HL-60/S4 treated with phorbol 12-myristate 13-acetate at 8.2 ng/mL for 4 days and 3 days (cell line): Measurements from ENCODE around the gene HDGF.

ENCODE experiments used
- in situ Hi-C: fragments of 300-500 bp; cut with MboI; formaldehyde crosslinking; loops from 2 replicates; pipeline ENCODE4 v1.15.0; 2022; ENCODE audit warnings: low sequenced_read_pairs

HDGF gene

DNA sequence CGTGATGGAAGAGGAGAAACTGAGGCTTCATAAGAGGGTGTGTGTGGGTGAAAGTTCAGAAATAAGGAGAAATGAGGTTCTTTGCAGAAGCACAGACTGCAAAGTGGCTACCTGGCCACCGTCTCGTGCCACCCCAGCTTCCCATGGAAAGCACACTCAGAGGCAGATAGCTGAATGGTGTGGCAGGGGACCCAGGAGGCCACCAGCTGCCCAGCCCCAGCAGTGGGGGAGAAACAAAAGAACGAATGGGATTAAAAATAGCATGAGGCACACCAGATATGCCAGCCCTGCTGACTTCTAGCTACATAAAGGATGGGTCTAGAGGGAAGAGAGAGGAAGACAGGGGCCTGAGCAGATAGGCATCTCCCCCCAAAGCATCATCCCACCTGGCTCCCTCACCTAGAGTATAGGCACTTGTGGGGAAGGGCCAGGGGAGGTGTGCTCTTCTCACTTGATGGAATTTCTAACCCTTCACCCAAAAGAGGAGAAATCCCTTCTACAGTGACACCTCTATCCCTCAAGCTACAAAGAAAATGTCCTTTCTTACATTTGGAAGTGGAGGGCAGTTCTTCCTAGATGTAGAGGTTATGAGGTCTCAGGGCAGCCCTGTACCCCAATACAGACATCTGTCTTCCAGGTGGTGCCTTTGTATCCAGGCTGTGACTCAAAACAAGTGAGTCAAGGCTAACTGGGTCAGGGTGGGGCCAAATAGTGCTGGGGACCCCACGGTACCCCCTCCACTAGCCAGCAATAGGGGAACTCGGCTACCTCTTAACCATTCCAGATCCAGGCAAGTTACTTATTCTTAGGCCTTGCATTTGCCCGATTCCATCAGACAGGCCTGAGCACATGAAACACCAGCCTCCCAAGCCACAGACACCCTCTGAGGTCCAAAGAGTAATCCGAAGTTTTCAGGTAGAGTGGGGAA lies 3.5 kb downstream of the HDGF start:
- in situ Hi-C loops: no loop called here

- in situ Hi-C loops: no loop called here
Measured at GRCh38 chr1:156746728-156747631, 4.5 kb downstream of the HDGF start.

DNA sequence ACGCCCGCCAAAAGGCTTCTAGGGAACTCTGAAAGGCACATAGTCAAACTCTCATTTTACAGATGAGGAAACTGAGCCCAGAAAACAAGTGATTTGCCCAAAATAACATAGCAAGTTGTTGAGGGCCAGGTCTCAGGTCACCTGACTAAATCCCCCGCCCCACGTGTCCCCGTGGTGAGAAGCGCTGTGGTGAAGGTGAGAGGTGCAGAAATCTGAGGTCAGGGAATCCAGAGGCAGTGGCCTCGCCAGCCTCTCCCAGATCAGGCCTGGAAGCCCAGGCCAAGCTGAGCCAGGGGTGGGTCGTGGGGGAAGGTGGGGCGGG lies 5.1 kb downstream of the HDGF start:
- in situ Hi-C loops: no loop called here

- in situ Hi-C loops: no loop called here
Measured at GRCh38 chr1:156745881-156746280, 5.6 kb downstream of the HDGF start.

DNA sequence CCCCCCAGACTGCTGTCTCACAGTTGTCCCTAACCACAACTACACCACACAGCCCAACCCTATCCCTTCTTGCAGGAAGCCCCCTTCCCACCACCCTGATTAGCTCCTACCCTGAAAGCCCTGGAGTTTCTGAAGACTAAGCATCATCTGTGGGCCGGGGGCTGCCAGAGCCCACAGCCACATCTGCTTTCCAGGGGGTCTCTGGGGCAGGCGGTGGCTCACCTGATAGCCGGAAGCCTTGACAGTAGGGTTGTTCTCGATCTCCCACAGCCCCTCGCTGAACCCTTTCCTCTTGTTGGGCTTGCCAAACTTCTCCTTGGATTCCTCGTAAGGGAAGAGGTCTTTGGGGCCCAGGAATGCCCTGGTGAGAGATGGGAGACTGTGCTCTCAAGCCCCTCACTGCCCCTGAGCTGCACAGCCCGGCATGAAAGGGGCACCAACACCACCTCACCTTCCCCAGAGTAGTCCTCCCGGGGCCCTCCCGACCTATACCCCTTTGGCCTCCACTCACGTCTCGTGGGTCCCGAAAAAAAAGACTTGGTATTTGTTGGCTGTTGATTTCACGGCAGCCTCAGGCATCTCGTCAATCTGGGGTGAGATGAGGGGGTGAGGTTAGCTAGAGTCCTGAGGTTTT lies 6.6 kb downstream of the HDGF start:
- in situ Hi-C loops: no loop called here

DNA sequence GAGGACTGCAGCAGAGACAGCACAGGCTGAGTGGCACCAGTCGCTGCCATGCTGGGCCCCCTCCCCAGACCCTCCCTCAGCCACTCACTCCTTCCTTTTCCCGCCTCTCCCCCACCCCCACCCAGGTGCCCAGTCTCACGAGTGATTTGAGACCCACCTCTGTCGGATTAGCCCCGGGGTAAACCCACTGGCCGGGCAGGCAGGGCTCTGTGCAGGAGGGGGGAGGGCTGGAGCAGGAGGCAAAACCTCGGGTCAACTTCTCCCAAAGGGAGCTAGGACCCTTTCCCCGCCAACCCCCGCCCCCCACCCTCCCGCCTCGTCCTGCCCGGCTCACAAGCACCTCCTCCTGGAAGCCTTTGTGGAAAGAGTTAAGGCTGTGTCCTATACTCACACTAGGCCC lies 7.1 kb downstream of the HDGF start:
- in situ Hi-C loops: no loop called here

DNA sequence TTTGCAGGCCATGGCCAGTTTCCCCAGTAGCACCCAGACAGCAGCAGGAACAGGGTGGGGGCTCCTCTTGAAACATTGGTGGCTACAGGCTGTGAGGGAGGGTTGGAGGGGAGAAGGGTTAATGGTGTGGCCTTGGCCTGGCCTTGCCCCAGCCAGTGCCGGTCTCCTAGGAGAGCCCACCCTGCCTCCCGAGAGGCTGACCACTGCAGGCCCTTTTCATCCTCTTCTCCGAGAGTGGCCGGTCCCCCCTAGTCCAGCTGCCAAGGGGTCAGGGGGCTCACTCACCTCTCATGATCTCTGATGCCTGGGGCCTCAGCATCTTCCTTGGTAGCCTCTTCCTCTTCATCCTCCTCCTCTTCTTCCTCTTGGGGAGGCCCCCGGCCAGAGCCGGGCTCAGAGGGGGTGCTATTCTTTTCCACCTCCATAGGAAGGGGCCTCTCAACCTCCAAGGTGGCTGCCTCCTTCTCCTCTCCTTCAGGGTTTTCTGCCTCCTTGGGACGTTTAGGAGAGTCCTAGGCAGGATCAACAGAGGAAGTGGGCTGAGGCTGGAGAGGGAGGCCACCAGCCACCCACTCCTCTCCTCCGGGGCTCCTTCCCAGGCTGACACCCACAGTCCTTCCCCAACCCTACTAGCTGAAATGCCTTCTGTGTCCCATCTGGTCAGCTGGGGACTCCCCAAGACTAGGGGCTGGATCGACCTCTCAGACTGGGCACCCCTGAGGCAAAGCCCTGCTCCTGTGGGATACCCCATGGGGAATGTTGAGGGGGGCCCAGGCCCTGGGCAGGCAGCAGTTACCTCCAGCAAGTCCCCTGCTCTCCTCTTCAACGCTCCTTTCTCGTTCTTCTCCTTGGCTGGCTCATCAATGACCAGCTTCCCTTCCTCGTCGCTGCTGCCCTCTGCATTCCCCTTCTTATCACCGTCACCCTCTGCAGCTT lies 7.8 kb downstream of the HDGF start:
- in situ Hi-C loops: no loop called here

DNA sequence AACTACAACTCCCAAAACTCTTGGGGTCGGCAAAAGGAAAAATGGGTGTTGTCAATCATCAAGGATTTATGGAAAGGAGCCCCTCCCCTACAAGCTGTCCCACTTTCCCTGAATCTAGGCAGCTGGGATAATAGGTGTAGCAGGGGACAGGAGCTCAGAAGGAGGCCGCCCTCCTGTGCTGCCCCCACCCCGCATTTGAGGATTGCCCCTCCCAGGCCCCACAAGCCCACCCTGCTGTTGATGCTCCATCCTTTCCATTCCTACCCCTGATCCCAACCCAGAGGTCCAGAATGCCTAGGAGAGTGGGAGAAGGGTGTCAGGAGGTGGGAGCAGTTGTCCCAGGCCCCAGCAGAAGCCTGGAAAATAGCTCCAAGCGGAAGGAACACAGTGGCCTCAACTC lies 8.7 kb downstream of the HDGF start:
- in situ Hi-C loops: no loop called here

- in situ Hi-C loops: no loop called here
Measured at GRCh38 chr1:156742017-156742416, 9.5 kb downstream of the HDGF start.

GRCh38 chr1:156741481-156741983 lies 9.9 kb downstream of the HDGF start:
- in situ Hi-C loops: no loop called here

GRCh38 chr1:156740741-156741480 lies 10.6 kb downstream of the HDGF start, which contains the start of gene MRPL24:
Gene MRPL24 (minus strand): TSS chr1:156741088. CDS start chr1:156738704, 2,384 bp downstream.
- in situ Hi-C loops: no loop called here

DNA sequence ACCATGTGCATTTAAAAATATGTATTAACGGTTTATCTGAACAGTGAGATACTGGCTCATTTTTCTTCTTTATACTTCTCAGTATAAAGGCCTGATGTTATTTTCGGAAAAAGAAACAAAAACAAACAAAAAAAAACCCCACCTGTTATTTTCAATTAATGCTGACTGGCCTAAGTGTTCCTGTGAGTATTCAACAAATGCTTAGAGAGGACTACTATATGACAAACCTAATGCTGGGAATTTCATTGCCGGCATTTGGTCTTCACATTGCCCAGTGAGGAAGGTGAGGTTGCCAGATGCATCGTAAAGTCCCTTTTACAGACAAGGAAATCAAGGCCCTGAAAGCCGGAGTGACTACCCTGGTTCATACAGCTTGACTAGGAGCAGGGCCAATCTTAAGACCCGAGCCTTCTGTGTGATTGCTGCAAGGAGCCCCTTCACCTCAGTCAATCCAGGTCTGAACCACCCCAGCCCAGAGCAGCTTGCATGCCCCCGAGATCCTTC lies 11.2 kb downstream of the HDGF start:
- in situ Hi-C loops: no loop called here

DNA sequence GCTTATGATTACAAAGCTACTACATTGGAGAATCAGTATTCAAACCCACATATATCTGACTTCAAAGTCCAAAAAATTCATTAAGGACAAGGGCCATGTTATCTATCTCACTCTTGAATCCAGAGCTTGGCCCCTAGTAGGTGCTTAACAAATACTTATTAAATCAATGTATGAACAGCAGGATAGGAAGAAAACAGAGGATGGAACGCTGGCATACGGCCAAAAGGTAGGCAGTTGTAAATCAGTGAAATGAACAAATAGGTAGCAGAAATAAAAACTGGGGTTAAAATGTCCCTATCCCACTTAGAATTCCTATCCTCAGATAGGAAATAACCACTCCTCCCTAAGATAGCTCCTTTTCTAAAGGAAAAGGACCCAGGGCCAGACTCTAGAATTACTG lies 12.6 kb downstream of the HDGF start:
- in situ Hi-C loops: no loop called here

DNA sequence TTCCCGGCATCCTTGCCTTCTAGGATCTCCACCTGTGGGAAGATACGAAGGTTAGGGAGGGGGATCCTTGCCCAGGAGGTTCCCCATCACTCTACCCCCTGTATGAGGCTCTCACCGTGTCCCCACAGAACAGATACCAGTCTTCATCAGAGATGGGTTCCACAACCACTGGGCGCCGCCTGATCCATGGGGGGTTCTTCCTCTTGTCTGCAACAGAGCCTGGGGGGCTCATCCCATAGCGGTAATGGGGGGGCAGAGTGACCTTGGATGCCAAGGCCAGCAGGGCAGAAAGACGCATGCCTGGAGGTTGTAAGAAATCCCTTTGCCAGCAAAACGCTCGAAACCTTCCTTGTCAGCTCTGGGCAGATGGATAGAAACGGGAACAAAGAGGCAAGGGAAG lies 13.1 kb downstream of the HDGF start:
- in situ Hi-C loops: no loop called here

GRCh38 chr1:156733989-156734584 lies 17.4 kb downstream of the HDGF start:
- in situ Hi-C loops: no loop called here

DNA sequence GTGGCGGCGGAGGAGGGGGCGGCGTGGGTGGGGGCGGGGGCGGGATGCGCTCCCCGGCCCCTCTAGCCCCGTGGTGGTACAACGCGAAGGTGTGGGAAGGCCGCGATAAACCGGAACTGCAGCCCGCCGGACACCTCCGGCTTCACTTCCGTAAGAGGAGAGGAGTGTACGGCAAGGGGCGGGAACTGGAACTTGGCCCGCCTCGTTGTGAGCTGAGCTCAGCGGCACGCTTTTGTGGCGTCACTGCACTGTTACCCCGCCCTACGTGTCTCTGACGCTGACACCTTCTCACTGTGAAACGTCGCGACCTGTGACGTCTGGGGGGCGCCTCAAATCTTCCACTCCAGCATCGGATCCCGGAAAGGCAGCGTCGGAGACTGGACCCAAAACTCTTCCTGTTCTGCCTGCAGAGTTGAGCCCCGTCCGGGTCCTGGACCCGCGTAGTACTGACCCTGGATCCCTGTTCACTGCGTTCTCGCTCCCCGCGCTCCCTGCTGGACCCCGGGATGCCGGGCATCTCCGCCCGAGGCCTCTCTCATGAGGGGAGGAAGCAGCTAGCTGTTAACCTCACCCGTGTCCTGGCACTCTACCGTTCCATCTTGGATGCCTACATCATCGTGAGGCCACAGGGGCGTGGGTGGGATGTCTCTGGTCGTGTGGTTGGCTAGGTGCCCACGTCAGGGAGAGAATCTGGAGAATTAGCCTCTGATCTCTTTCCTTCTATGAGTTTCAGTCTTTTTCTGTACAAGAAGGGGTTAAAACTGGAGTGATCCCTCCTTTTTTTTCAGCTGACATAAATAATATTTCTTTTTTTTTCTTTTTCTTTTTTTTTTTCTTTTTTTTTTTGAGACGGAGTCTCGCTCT lies 22.6 kb downstream of the HDGF start, which contains the start of gene ISG20L2:
ISG20L2 (minus strand) TSS at position 168 of the 864 bp plus-strand sequence. CDS start 1,114 bp downstream, outside the sequence.
- in situ Hi-C loops: no loop called here

GRCh38 chr1:156727926-156728598 lies 23.4 kb downstream of the HDGF start, which contains the start of gene METTL25B:
Gene METTL25B (plus strand): TSS chr1:156728469. CDS start chr1:156729105, 636 bp downstream.
- in situ Hi-C loops: no loop called here
